Measurements from ENCODE around the gene NFIA. TPM values are rescaled to one million over a fixed set of nuclear protein-coding genes. Genes with fewer than 3 reads are reported as not detected.

The NFIA gene
- polyA plus RNA-seq, 3 donors = 1.4 to 5.3 (median 2.4) TPM

- no peak overlapping the region for H3K27ac Mint-ChIP-seq
- no peaks in the 10 kb centered on the region for H3K9me3 ChIP-seq (replicated peaks in 1 of 2; ENCODE audit: control insufficient read depth in 1 of 2, insufficient read depth in 1 of 2, low read length in 2 of 2)
- H3K79me2 ChIP-seq (ENCODE audit: insufficient read depth, low read length) = no peaks in the 10 kb centered on the region
- no peak for DNase-seq
- H3K9ac ChIP-seq (ENCODE audit: insufficient read depth, low read length, poor library complexity, severe bottlenecking) = no peak overlapping the region
- no peaks in the 10 kb centered on the region for H3K4me1 ChIP-seq (ENCODE audit: control insufficient read depth in 1 of 2, insufficient read depth in 2 of 2, low read length in 2 of 2)
- H3K9me3 Mint-ChIP-seq = no peaks in the 10 kb centered on the region
- no peak overlapping the region for H2AFZ ChIP-seq (ENCODE audit: insufficient read depth, low read depth, low read length, poor library complexity, severe bottlenecking)
- no peaks in the 10 kb centered on the region for H3K36me3 Mint-ChIP-seq
- no peak for TF ChIP-seq CTCF (IDR thresholded peaks at IDR 0.05)
- peaks cover 0 to 7% (median 0%) of the 10 kb centered on the region in 3 donors for H3K27me3 Mint-ChIP-seq (ENCODE audit: low read depth in 3 of 3)
- no peak overlapping the region for H3K4me3 Mint-ChIP-seq
- no CpG with 5 or more reads among the region's 1 CpG for WGBS (ENCODE audit: insufficient coverage)
- H3K4me1 Mint-ChIP-seq = peaks cover 2% of the 10 kb centered on the region
- no peak overlapping the region for H3K4me2 ChIP-seq (replicated peaks; ENCODE audit: extremely low read depth, low read length, poor library complexity, severe bottlenecking)
- no peaks in the 10 kb centered on the region for H4K20me1 ChIP-seq (ENCODE audit: insufficient read depth, low read length)
- H3K27me3 ChIP-seq (ENCODE audit: control insufficient read depth in 2 of 2, insufficient read depth in 2 of 2, low read length in 2 of 2) = no peaks in the 10 kb centered on the region
- H3K4me3 ChIP-seq (replicated peaks in 1 of 3; ENCODE audit: low read depth in 2 of 3, low read length in 3 of 3) = no peak overlapping the region
- no peaks in the 10 kb centered on the region for H3K36me3 ChIP-seq (replicated peaks in 1 of 2; ENCODE audit: control insufficient read depth in 1 of 2, insufficient read depth in 2 of 2, low read length in 2 of 2)
- H3K27ac ChIP-seq (ENCODE audit: low read depth in 1 of 2, low read length in 2 of 2) = no peak overlapping the region
- intact Hi-C loops (cut with micrococcal nuclease) = no loop called here
Measured at GRCh38 chr1:61064673-61065072, 17.7 kb upstream of the NFIA start.

- Histone ChIP-seq H3K4me2 (replicated peaks; ENCODE audit: extremely low read depth, low read length, poor library complexity, severe bottlenecking) (no peak overlapping the region), H3K27me3 (ENCODE audit: control insufficient read depth in 2 of 2, insufficient read depth in 2 of 2, low read length in 2 of 2) (no peaks in the 10 kb centered on the region), H3K36me3 (replicated peaks in 1 of 2; ENCODE audit: control insufficient read depth in 1 of 2, insufficient read depth in 2 of 2, low read length in 2 of 2) (no peaks in the 10 kb centered on the region), H3K79me2 (ENCODE audit: insufficient read depth, low read length) (no peaks in the 10 kb centered on the region), H4K20me1 (ENCODE audit: insufficient read depth, low read length) (no peaks in the 10 kb centered on the region), H3K9ac (ENCODE audit: insufficient read depth, low read length, poor library complexity, severe bottlenecking) (no peak overlapping the region), H3K4me3 (replicated peaks in 1 of 3; ENCODE audit: low read depth in 2 of 3, low read length in 3 of 3) (no peak overlapping the region), H3K4me1 (ENCODE audit: control insufficient read depth in 1 of 2, insufficient read depth in 2 of 2, low read length in 2 of 2) (no peaks in the 10 kb centered on the region), H3K27ac (ENCODE audit: low read depth in 1 of 2, low read length in 2 of 2) (no peak overlapping the region), H2AFZ (ENCODE audit: insufficient read depth, low read depth, low read length, poor library complexity, severe bottlenecking) (peak overlapping the region; percentile 30), H3K9me3 (replicated peaks in 1 of 2; ENCODE audit: control insufficient read depth in 1 of 2, insufficient read depth in 1 of 2, low read length in 2 of 2) (no peaks in the 10 kb centered on the region)
- TF ChIP-seq CTCF (IDR thresholded peaks at IDR 0.05) = no peak
- Mint-ChIP-seq H3K4me3 (no peak overlapping the region), H3K27me3 (ENCODE audit: low read depth in 3 of 3) (peaks cover 0 to 5% (median 0%) of the 10 kb centered on the region in 3 donors), H3K9me3 (peaks cover 0 to 4% (median 0%) of the 10 kb centered on the region in 7 donors), H3K4me1 (peaks cover 2% of the 10 kb centered on the region), H3K36me3 (no peaks in the 10 kb centered on the region), H3K27ac (peak overlapping the region in 1 of 7 donors; percentile 68)
- WGBS (ENCODE audit: insufficient coverage) = no CpG with 5 or more reads among the region's 4 CpGs
- intact Hi-C loops (cut with micrococcal nuclease) = no loop called here
- DNase-seq = no peak
Measured at GRCh38 chr1:61067446-61068019, 14.8 kb upstream of the NFIA start.
